ENCODE measurements around the gene TWIST2. TPM values are rescaled to one million over a fixed set of nuclear protein-coding genes. Genes with fewer than 3 reads are reported as not detected.

Gene TWIST2
- total RNA-seq, 2 donors from 2014 or later, result 1.9 TPM; not detected in 1

- no peak overlapping the region for H3K4me3 ChIP-seq (ENCODE audit: low read length)
- DNase-seq, result no peak
- H3K4me1 Mint-ChIP-seq, result peaks cover 14% of the 10 kb centered on the region
- no peaks in the 10 kb centered on the region for H3K27me3 ChIP-seq (ENCODE audit: control insufficient read depth, insufficient read depth, low read length, poor library complexity, severe bottlenecking)
- no peak overlapping the region for H3K27ac Mint-ChIP-seq
- H3K9ac ChIP-seq (ENCODE audit: extremely low read depth, low read length, poor library complexity, severe bottlenecking), result no peak overlapping the region
- no peaks in the 10 kb centered on the region for H3K4me1 ChIP-seq (ENCODE audit: control insufficient read depth, insufficient read depth, low read length)
- H3K27me3 Mint-ChIP-seq (ENCODE audit: insufficient read depth), result no peaks in the 10 kb centered on the region
- no peaks in the 10 kb centered on the region for H3K9me3 Mint-ChIP-seq
- no peaks in the 10 kb centered on the region for H3K36me3 ChIP-seq (ENCODE audit: control insufficient read depth, insufficient read depth, low read length)
- no peak overlapping the region for H3K27ac ChIP-seq (ENCODE audit: low read depth, low read length)
- TF ChIP-seq, protein P1, sequence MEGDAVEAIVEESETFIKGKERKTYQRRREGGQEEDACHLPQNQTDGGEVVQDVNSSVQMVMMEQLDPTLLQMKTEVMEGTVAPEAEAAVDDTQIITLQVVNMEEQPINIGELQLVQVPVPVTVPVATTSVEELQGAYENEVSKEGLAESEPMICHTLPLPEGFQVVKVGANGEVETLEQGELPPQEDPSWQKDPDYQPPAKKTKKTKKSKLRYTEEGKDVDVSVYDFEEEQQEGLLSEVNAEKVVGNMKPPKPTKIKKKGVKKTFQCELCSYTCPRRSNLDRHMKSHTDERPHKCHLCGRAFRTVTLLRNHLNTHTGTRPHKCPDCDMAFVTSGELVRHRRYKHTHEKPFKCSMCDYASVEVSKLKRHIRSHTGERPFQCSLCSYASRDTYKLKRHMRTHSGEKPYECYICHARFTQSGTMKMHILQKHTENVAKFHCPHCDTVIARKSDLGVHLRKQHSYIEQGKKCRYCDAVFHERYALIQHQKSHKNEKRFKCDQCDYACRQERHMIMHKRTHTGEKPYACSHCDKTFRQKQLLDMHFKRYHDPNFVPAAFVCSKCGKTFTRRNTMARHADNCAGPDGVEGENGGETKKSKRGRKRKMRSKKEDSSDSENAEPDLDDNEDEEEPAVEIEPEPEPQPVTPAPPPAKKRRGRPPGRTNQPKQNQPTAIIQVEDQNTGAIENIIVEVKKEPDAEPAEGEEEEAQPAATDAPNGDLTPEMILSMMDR (conservative IDR thresholded peaks at IDR 0.05), result no peak
- H3K36me3 Mint-ChIP-seq (ENCODE audit: low read depth), result no peaks in the 10 kb centered on the region
- no peak overlapping the region for H3K4me3 Mint-ChIP-seq
- no peaks in the 10 kb centered on the region for H3K9me3 ChIP-seq (ENCODE audit: control insufficient read depth, low read length)
- WGBS, 2 experiments (ENCODE audit: insufficient coverage in 1 of 2, insufficient read length in 1 of 2), result 71 to 75% methylated on average over 5 of the region's 5 CpGs
These were observed 48.8 kb downstream of the TWIST2 start for GRCh38 chr2:238896641-238897040.

GRCh38 chr2:238897122-238897880 lies 49.4 kb downstream of the TWIST2 start:
- Mint-ChIP-seq H3K27me3 (ENCODE audit: insufficient read depth) (no peaks in the 10 kb centered on the region), H3K4me3 (no peak overlapping the region), H3K27ac (no peak overlapping the region), H3K9me3 (no peaks in the 10 kb centered on the region), H3K36me3 (ENCODE audit: low read depth) (no peaks in the 10 kb centered on the region), H3K4me1 (peaks cover 14% of the 10 kb centered on the region)
- Histone ChIP-seq H3K36me3 (ENCODE audit: control insufficient read depth, insufficient read depth, low read length) (no peaks in the 10 kb centered on the region), H3K27ac (ENCODE audit: low read depth, low read length) (no peak overlapping the region), H3K4me1 (ENCODE audit: control insufficient read depth, insufficient read depth, low read length) (no peaks in the 10 kb centered on the region), H3K27me3 (ENCODE audit: control insufficient read depth, insufficient read depth, low read length, poor library complexity, severe bottlenecking) (no peaks in the 10 kb centered on the region), H3K9me3 (ENCODE audit: control insufficient read depth, low read length) (no peaks in the 10 kb centered on the region), H3K4me3 (ENCODE audit: low read length) (no peak overlapping the region), H3K9ac (ENCODE audit: extremely low read depth, low read length, poor library complexity, severe bottlenecking) (no peak overlapping the region)
- WGBS, 2 experiments (ENCODE audit: insufficient coverage in 1 of 2, insufficient read length in 1 of 2), result 89 to 90% methylated on average over 7 to 19 of the region's 19 CpGs
- TF ChIP-seq, protein P1 (conservative IDR thresholded peaks at IDR 0.05), result no peak
- no peak for DNase-seq

DNA sequence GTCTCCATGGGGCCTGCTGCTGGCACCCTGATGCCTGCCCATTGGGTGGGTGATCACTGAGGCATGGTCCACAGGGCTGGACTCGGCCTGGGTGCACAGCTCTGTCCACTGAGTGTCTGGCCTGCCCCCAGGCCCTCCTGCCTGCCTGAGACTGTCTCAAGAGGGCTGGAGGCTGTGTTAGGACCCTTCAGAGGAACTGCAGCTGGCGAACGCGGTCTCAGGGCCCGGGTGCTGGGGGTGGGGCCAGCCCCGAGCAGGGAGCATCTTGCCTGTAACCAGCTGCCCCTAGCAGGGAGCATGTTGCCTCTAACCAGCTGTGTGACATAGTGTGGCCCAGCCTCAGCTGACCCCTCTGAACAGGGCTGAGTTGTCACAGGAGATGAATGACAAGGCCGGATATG lies 50.0 kb downstream of the TWIST2 start:
- TF ChIP-seq, protein P1 (conservative IDR thresholded peaks at IDR 0.05), result no peak
- 84 to 90% methylated on average over 5 to 7 of the region's 7 CpGs for WGBS, 2 experiments (ENCODE audit: insufficient coverage in 1 of 2, insufficient read length in 1 of 2)
- DNase-seq, result no peak
- H3K4me1 ChIP-seq (ENCODE audit: control insufficient read depth, insufficient read depth, low read length), result no peaks in the 10 kb centered on the region
- no peaks in the 10 kb centered on the region for H3K36me3 ChIP-seq (ENCODE audit: control insufficient read depth, insufficient read depth, low read length)
- no peak overlapping the region for H3K4me3 ChIP-seq (ENCODE audit: low read length)
- no peaks in the 10 kb centered on the region for H3K9me3 Mint-ChIP-seq
- no peak overlapping the region for H3K27ac ChIP-seq (ENCODE audit: low read depth, low read length)
- no peak overlapping the region for H3K4me3 Mint-ChIP-seq
- H3K27ac Mint-ChIP-seq, result no peak overlapping the region
- no peaks in the 10 kb centered on the region for H3K27me3 ChIP-seq (ENCODE audit: control insufficient read depth, insufficient read depth, low read length, poor library complexity, severe bottlenecking)
- no peaks in the 10 kb centered on the region for H3K27me3 Mint-ChIP-seq (ENCODE audit: insufficient read depth)
- peaks cover 14% of the 10 kb centered on the region for H3K4me1 Mint-ChIP-seq
- H3K36me3 Mint-ChIP-seq (ENCODE audit: low read depth), result no peaks in the 10 kb centered on the region
- H3K9me3 ChIP-seq (ENCODE audit: control insufficient read depth, low read length), result no peaks in the 10 kb centered on the region
- no peak overlapping the region for H3K9ac ChIP-seq (ENCODE audit: extremely low read depth, low read length, poor library complexity, severe bottlenecking)

All from endodermal cell (in vitro differentiated cells).